D721Med (cell line): ENCODE results near the gene MCM6.

Experiments used
- DNase-seq: peaks from one replicate; pipeline ENCODE4 v3.0.0; 2011; ENCODE audit warnings: low spot score; ENCODE audit not compliant: insufficient read length
- FAIRE-seq: peaks from 2 replicates; lab custom pipeline; 2011; peaks lifted over from hg19 to GRCh38; lab: Jason Lieb, UNC
- CTCF ChIP-seq: IDR thresholded peaks from 2 replicates; pipeline ENCODE4 v1.5.1; 2012; ENCODE audit warnings: mild to moderate bottlenecking, control low read depth; ENCODE audit not compliant: insufficient read depth; ENCODE audit errors: missing control alignments

MCM6 gene

DNA sequence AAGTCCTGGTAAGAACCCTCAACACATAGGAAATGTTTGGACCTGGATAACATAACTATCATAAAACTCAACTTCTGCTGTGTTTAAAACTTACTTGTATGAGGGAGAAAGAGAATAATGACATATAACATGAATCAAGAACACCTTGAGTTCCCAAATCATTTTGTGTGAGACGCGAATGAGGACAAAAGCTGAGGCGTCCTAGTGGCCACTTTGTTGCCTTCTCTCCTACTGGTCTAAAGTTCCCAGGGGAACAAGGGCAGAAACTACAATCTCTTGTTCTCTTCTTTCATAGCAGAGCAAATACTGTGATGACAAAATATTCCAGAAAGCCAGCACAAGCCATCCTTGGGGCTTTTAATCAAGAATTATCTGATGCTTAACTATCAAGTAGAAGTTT is 31.0 kb downstream of the MCM6 start:
- FAIRE-seq (no peak), DNase-seq (no peak)
- no peak for TF ChIP-seq CTCF

DNA sequence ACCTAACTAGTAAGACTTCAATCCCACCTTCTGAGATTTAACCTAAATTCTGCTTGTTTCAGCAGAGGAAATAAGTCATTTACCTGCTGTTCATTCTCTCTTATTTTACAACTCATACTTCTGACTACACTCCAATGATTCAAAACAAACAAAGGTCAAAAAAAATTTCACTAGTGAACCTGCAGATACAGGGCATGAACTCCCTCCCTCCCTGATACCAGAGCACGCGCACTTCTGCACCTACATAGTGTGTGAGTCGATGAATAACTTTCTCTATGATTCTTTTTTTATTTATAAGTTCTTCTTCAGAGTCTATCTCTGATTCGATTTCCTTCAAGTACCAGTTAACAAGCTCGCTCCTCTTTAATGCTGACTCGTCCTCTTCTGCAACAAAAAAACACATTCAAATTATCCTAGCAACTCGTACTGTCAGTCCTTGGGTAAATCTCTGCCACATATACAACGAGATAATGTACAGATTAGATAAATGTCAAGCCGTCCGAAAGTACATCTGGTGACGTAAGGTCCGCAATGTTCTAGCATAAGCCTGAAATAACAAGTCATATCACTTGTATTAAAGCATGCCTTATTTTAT is 31.8 kb downstream of the MCM6 start:
- TF ChIP-seq CTCF, result no peak
- FAIRE-seq (no peak), DNase-seq (no peak)

DNA sequence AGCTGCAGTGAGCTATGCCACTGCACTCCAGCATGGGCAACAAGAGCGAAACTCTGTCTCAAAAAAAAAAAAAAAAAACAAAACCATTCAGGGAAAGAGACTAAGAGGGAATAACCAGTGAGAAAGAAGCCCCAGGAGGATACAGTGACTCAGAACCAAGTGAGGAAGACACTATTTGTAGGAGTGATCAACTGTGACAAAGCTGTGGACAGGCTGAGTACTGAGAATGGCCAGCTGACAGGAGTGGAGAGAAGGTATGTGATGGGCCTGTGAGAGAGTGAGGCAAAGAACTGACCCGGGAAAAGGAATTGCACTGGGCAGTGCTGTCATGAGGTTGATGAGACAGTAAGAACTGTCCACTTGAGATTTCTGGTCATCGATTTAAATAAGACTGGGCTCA is 32.6 kb downstream of the MCM6 start:
- no peak for FAIRE-seq
- no peak for DNase-seq
- no peak for TF ChIP-seq CTCF

DNA sequence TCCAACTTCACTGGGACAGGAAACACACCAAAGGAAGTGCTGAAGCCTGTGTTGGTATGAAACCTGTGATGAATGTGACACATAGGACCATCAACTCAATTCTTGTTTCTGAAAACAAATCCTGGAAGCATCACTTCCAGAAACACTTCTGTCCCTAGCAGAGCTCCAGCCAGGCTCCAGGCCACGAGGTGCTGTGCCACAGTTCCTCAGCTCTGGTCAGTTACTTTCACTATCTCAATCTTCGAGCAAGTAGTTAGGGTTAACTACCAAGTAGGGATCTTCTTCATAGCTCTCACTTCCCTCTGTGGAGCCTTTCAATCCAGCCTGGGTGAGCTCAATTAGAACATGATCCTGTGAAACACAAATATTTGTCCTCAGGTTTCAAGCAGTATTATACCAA is 35.6 kb downstream of the MCM6 start:
- FAIRE-seq (no peak), DNase-seq (no peak)
- no peak for TF ChIP-seq CTCF

DNA sequence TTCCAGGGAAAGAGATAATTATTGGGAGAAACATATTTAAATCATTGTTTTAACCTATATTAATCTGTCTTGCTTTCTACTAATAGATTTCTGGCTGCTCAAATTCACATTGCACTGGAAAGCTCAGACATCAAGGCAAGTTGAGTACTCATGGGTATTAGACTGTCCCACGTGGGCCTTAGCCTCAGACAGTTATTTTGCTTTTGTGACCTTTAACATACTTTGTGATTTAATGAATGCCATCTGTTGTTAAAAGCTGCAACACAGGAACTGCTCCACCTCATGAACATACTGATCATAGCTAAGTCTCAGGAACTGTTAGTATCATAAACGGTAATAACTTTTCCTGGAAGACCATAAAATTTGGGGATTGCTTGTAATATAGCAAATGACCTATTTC is 36.5 kb downstream of the MCM6 start:
- FAIRE-seq (peak; percentile 32), DNase-seq (no peak)
- TF ChIP-seq CTCF, result no peak

GRCh38 chr2:135838502-135838901 is 37.7 kb downstream of the MCM6 start:
- no peak for TF ChIP-seq CTCF
- DNase-seq, result no peak
- no peak for FAIRE-seq

DNA sequence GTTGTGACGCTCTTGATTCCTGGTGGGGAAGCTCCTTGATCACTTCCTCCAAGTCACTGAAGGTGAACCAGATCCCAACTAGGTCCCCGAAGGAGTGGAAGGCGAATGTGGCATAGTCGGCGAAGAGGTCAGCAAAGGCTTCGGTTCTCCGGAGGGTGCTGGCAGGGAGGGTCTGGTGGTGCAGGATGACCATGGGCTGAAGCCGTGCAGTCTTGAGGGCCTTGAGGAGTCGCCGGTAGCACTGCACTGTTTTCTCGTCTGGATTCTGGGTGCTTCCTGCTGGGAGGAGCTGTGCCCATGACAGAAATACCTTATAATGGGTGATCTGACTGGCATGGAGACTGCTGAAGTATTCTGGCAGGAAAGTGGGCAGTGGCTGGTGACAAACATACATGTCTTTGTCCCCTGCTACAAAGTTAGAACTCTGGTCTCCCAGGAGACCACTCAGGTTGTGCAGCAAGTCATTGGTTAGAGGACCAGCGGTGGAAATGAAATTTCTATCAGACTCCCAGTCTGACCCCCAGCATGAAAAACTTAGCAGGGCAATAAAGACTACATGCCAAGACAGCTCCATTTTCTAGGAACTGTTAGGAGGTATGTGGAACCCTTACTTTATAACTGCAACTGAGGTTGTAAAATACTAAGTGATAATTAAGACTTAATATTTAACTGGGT is 39.5 kb downstream of the MCM6 start, which contains the start of gene LCT:
Gene LCT, minus strand, starts transcription at position 589 of the 675 bp plus-strand sequence. Its CDS starts 15 bp downstream, at position 574.
- no peak for FAIRE-seq
- no peak for TF ChIP-seq CTCF
- DNase-seq, result no peak
